Naive B cell (primary cell): ENCODE data around the gene NTSR1. TPM values are rescaled to one million over a fixed set of nuclear protein-coding genes. Genes with fewer than 3 reads are reported as not detected.

ENCODE experiments used
- ATAC-seq, 2 donors: fragments of 150-1000 bp; cut with Tn5 transposase; 2 replicates each; pipeline ENCODE4 v1.10.0; 2021; ENCODE audit warnings: low read depth in 2 of 2, mild to moderate bottlenecking in 2 of 2, moderate library complexity in 2 of 2
- DNase-seq: peaks from one replicate; pipeline ENCODE4 v3.0.0; 2022
- H3K27ac Mint-ChIP-seq, 6 donors: one replicate each; pipeline ENCODE4 v1.8.0; 2020 to 2022; ENCODE audit warnings: mild to moderate bottlenecking in 6 of 6, mixed read lengths in 6 of 6, moderate library complexity in 5 of 6, inconsistent platforms in 2 of 6
- H3K27me3 Mint-ChIP-seq, 3 donors: one replicate each; pipeline ENCODE4 v1.8.0; 2021 to 2022; ENCODE audit warnings: mixed read lengths in 3 of 3, mild to moderate bottlenecking in 1 of 3
- H3K36me3 Mint-ChIP-seq, 2 donors: one replicate each; pipeline ENCODE4 v1.8.0; 2020 to 2022; ENCODE audit warnings: mixed read lengths in 2 of 2, inconsistent platforms in 1 of 2, mild to moderate bottlenecking in 1 of 2
- H3K4me1 Mint-ChIP-seq, 3 donors: one replicate each; pipeline ENCODE4 v1.8.0; 2020 to 2022; ENCODE audit warnings: mixed read lengths in 3 of 3, inconsistent platforms in 1 of 3, mild to moderate bottlenecking in 1 of 3, moderate library complexity in 1 of 3
- H3K4me3 Mint-ChIP-seq, 8 donors: one replicate each; pipeline ENCODE4 v1.8.0; 2020 to 2022; ENCODE audit warnings: mild to moderate bottlenecking in 8 of 8, mixed read lengths in 8 of 8, moderate library complexity in 8 of 8, inconsistent platforms in 2 of 8
- H3K9me3 Mint-ChIP-seq, 7 donors: one replicate each; pipeline ENCODE4 v1.8.0; 2020 to 2022; ENCODE audit warnings: mixed read lengths in 7 of 7, mild to moderate bottlenecking in 5 of 7, inconsistent platforms in 2 of 7, moderate library complexity in 1 of 7
- polyA plus RNA-seq, 6 donors: library from polyadenylated mRNA; unstranded; fragments of 300-500 nt; fragmentation: Illumina TruSeq; gene quantifications; one replicate each; pipeline ENCODE4 v1.2.3, GENCODE V29; 2021; ENCODE audit warnings: low read depth in 6 of 6

NTSR1 gene
- polyA plus RNA-seq, result not detected

DNA sequence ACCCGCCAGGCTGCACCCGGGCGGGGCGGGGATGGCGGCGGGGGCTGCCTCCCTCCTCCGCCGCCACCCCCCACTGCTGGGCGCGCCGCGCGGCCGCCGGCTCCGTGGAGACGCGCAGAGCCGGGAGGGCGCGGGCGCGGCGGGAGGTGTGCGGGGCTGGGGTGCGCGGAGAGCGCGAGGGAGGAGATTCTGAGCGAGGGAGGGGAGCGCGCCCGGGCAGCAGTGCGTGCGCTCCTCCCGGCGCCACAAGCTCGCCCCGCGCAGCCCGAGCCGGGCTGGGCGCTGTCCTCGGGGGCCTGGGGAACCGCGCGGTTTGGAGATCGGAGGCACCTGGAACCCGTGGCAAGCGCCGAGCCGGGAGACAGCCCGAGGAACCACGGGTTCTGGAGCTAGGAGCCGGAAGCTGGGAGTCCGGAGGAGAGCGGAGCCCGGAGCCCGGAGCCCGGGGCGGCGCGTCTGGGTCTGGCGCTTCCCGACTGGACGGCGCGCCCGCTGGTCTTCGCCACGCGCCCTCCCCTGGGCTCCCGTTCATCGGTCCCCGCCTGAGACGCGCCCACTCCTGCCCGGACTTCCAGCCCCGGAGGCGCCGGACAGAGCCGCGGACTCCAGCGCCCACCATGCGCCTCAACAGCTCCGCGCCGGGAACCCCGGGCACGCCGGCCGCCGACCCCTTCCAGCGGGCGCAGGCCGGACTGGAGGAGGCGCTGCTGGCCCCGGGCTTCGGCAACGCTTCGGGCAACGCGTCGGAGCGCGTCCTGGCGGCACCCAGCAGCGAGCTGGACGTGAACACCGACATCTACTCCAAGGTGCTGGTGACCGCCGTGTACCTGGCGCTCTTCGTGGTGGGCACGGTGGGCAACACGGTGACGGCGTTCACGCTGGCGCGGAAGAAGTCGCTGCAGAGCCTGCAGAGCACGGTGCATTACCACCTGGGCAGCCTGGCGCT is at the start of gene NTSR1:
TSS of gene NTSR1 (plus strand) at position 246 of the 946 bp plus-strand sequence. CDS start at position 618, 372 bp downstream.
- DNase-seq, result no peak
- Mint-ChIP-seq H3K4me1 (peaks cover 0 to 2% (median 0%) of the 10 kb centered on the region in 3 donors), H3K27ac (peak within 1 kb of the TSS in 1 of 6 donors; percentile 87), H3K9me3 (no peaks in the 10 kb centered on the region), H3K27me3 (peaks cover 17 to 72% (median 43%) of the 10 kb centered on the region in 3 donors), H3K36me3 (no peaks in the 10 kb centered on the region), H3K4me3 (no peak within 1 kb of the TSS)
- no peak for ATAC-seq

GRCh38 chr20:62659488-62660239 is 49.0 kb upstream of the NTSR1 start:
- peaks cover 8 to 10% (median 9%) of the 10 kb centered on the region in 3 donors for H3K4me1 Mint-ChIP-seq
- no peaks in the 10 kb centered on the region for H3K27me3 Mint-ChIP-seq
- H3K4me3 Mint-ChIP-seq, result no peak overlapping the region
- H3K27ac Mint-ChIP-seq, result peak overlapping the region in 1 of 6 donors; percentile 46
- no peaks in the 10 kb centered on the region for H3K36me3 Mint-ChIP-seq
- no peak for ATAC-seq
- H3K9me3 Mint-ChIP-seq, result no peaks in the 10 kb centered on the region
- DNase-seq, result no peak

DNA sequence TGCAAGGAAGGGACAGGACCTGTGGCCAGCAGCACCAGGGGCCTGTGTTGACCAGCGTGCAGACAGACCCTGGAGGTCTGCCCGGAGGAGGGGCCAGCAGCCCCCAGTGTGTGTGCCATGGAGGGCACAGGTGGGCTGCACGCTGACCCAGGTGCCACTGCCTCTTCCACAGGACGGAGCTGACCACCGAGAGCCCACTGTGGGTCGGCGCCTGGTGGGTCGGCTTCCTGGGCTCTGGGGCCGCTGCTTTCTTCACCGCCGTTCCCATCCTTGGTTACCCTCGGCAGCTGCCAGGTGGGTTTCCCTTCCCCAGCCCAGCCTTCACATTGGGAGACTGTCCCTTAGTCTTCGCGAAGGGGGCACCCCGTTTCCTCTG is 48.4 kb upstream of the NTSR1 start:
- no peaks in the 10 kb centered on the region for H3K36me3 Mint-ChIP-seq
- DNase-seq (no peak), ATAC-seq (no peak)
- H3K27ac Mint-ChIP-seq, result peak overlapping the region in 1 of 6 donors; percentile 46
- H3K4me3 Mint-ChIP-seq, result no peak overlapping the region
- no peaks in the 10 kb centered on the region for H3K27me3 Mint-ChIP-seq
- H3K4me1 Mint-ChIP-seq, result peaks cover 6 to 8% (median 7%) of the 10 kb centered on the region in 3 donors
- H3K9me3 Mint-ChIP-seq, result no peaks in the 10 kb centered on the region

GRCh38 chr20:62660768-62661167 is 47.9 kb upstream of the NTSR1 start:
- Mint-ChIP-seq H3K4me1 (peaks cover 3 to 8% (median 5%) of the 10 kb centered on the region in 3 donors), H3K27ac (no peak overlapping the region)

GRCh38 chr20:62661647-62662046 is 47.0 kb upstream of the NTSR1 start:
- peaks cover 3 to 8% (median 5%) of the 10 kb centered on the region in 3 donors for H3K4me1 Mint-ChIP-seq
- no peak overlapping the region for H3K27ac Mint-ChIP-seq
- H3K4me3 Mint-ChIP-seq, result no peak overlapping the region
- no peaks in the 10 kb centered on the region for H3K36me3 Mint-ChIP-seq
- no peaks in the 10 kb centered on the region for H3K27me3 Mint-ChIP-seq
- ATAC-seq, result no peak
- no peaks in the 10 kb centered on the region for H3K9me3 Mint-ChIP-seq
- no peak for DNase-seq

More at GRCh38 chr20:62660768-62661167, 47.9 kb upstream of the NTSR1 start:
- no peaks in the 10 kb centered on the region for H3K9me3 Mint-ChIP-seq
- no peaks in the 10 kb centered on the region for H3K36me3 Mint-ChIP-seq
- no peak overlapping the region for H3K4me3 Mint-ChIP-seq
- ATAC-seq (no peak), DNase-seq (no peak)
- no peaks in the 10 kb centered on the region for H3K27me3 Mint-ChIP-seq

DNA sequence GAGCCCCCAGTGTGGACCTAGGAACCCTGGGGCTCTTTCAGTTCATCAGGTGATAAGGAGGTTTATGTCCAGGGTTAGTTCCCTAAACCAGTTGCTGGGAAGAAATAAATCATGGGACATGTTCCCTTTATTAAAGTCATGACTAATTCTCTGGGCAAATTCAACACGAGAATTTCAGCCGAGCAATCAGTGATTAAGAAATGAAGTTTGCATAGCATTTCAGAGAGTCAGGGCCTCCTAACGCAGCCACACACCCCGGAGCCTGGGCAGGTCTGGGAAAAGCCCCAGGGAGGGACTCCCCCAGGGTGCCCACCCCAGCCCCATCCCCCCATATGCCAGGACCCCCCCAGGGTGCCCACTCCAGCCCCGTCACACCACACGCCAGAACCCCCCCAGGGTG is 46.2 kb upstream of the NTSR1 start:
- Mint-ChIP-seq H3K27me3 (no peaks in the 10 kb centered on the region), H3K9me3 (no peaks in the 10 kb centered on the region), H3K4me1 (peaks cover 3 to 8% (median 5%) of the 10 kb centered on the region in 3 donors), H3K27ac (no peak overlapping the region), H3K36me3 (no peaks in the 10 kb centered on the region), H3K4me3 (no peak overlapping the region)
- DNase-seq, result no peak
- no peak for ATAC-seq

- Mint-ChIP-seq H3K27ac (peak overlapping the region in 2 of 6 donors; percentile 20 to 28), H3K4me3 (no peak overlapping the region), H3K9me3 (no peaks in the 10 kb centered on the region), H3K27me3 (no peaks in the 10 kb centered on the region), H3K36me3 (no peaks in the 10 kb centered on the region), H3K4me1 (peaks cover 3 to 8% (median 5%) of the 10 kb centered on the region in 3 donors)
- ATAC-seq (no peak), DNase-seq (no peak)
Observed at GRCh38 chr20:62663145-62664018, 45.3 kb upstream of the NTSR1 start.

DNA sequence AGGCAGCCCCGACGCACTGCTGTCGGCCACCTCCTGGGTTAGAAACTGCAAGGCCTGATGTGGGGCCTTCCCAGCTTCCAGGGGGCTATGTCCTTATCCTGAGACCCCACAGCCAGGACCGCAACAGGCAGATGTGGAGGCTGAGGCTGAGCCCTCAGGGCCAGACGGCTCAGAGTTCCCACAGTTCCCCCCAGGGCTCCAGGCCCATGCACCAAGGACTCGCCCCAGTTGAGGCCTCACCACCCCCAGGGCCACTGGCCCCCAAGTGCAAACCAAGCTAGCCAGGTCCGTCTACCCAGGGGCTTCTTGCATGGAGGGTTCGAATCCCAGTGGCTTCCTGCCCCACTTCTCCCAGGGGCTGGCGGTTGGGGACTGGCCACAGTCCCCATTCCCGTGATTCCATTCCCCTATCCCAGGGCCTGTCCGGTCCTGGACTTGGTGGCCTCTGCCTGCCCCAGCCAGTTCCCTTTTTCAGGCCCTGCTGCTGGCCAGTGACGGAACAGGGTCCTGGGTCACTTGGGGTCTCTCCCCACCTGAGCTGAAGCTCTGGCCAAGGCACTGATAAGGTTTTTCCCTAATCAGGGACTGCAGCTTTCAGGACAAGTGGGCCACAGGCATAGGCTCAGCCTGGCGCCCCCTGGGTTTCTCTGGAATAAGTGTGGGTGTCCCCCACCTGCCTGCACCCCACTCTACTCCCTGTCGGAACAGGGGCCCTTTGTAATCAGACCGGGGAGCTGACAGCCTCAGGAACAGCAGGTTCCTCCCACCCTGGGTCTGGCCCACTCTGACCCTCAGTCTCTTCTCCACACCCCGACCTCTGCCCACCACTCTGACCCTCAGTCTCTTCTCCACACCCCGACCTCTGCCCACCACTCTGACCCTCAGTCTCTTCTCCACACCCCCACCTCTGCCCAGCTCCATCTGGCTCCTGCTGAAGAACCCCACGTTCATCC is 44.3 kb upstream of the NTSR1 start:
- no peaks in the 10 kb centered on the region for H3K36me3 Mint-ChIP-seq
- no peak overlapping the region for H3K4me3 Mint-ChIP-seq
- no peak for ATAC-seq
- H3K4me1 Mint-ChIP-seq, result peaks cover 0 to 2% (median 0%) of the 10 kb centered on the region in 3 donors
- no peak overlapping the region for H3K27ac Mint-ChIP-seq
- H3K27me3 Mint-ChIP-seq, result no peaks in the 10 kb centered on the region
- no peak for DNase-seq
- H3K9me3 Mint-ChIP-seq, result no peaks in the 10 kb centered on the region

- no peak for ATAC-seq
- Mint-ChIP-seq H3K27me3 (no peaks in the 10 kb centered on the region), H3K4me1 (no peaks in the 10 kb centered on the region)
Observed at GRCh38 chr20:62665153-62665754, 43.4 kb upstream of the NTSR1 start.

GRCh38 chr20:62665826-62666735 is 42.6 kb upstream of the NTSR1 start:
- Mint-ChIP-seq H3K27ac (peak overlapping the region in 1 of 6 donors; percentile 11), H3K36me3 (no peaks in the 10 kb centered on the region), H3K9me3 (no peaks in the 10 kb centered on the region), H3K27me3 (no peaks in the 10 kb centered on the region), H3K4me3 (no peak overlapping the region), H3K4me1 (no peaks in the 10 kb centered on the region)
- ATAC-seq (no peak), DNase-seq (no peak)

More at GRCh38 chr20:62665153-62665754, 43.4 kb upstream of the NTSR1 start:
- no peaks in the 10 kb centered on the region for H3K36me3 Mint-ChIP-seq
- H3K9me3 Mint-ChIP-seq, result no peaks in the 10 kb centered on the region
- no peak overlapping the region for H3K4me3 Mint-ChIP-seq
- H3K27ac Mint-ChIP-seq, result no peak overlapping the region
- no peak for DNase-seq
